Measurements from ENCODE around the gene TGFA. TPM values are rescaled to one million over a fixed set of nuclear protein-coding genes. Genes with fewer than 3 reads are reported as not detected.

The TGFA gene
- total RNA-seq, 1 experiment from 2014 or later, result 22.5 TPM

GRCh38 chr2:70560040-70560439 is 6.4 kb upstream of the TGFA start:
- H3K36me3 Mint-ChIP-seq (ENCODE audit: insufficient read depth, unreplicated experiment), result peaks cover 6% of the 10 kb centered on the region
- no peaks in the 10 kb centered on the region for H3K27me3 Mint-ChIP-seq (ENCODE audit: insufficient read depth, unreplicated experiment)
- no TSS peak for BruUV-seq (replicated peaks)
- TF ChIP-seq CTCF (IDR thresholded peaks at IDR 0.05; ENCODE audit: unreplicated experiment), result no peak
- peaks cover 11% of the 10 kb centered on the region for H3K4me1 Mint-ChIP-seq (ENCODE audit: insufficient read depth, unreplicated experiment)
- intact Hi-C loops (cut with micrococcal nuclease), result no loop called here
- no peak overlapping the region for H3K4me3 Mint-ChIP-seq (ENCODE audit: unreplicated experiment)
- DNase-seq (ENCODE audit: unreplicated experiment), result peak; percentile 41
- ChIA-PET CTCF (interaction anchor here (1.4 to 11.6 kb wide), 2 partner anchors 57 to 219 kb away, joined by 5 to 90 read pairs; no protein-coding TSS in a partner anchor), POLR2A (interaction anchor here (2.3 kb wide), 1 partner anchor 10 kb away, joined by 10 read pairs; no protein-coding TSS in a partner anchor)
- no peaks in the 10 kb centered on the region for H3K9me3 Mint-ChIP-seq (ENCODE audit: unreplicated experiment)
- no peak overlapping the region for H3K27ac Mint-ChIP-seq (ENCODE audit: low read depth, unreplicated experiment)

- no peak overlapping the region for H3K4me3 Mint-ChIP-seq (ENCODE audit: unreplicated experiment)
- no peak for DNase-seq (ENCODE audit: unreplicated experiment)
- ChIA-PET CTCF (interaction anchor here (0.6 to 11.6 kb wide), 6 partner anchors 11 to 254 kb away, joined by 3 to 90 read pairs (median 6); no protein-coding TSS in a partner anchor), POLR2A (interaction anchor here (0.7 to 2.0 kb wide), 6 partner anchors 12 to 265 kb away, joined by 3 to 17 read pairs (median 3); partner anchors contain the start of gene SNRPG)
- intact Hi-C loops (cut with micrococcal nuclease), result no loop called here
- BruUV-seq (replicated peaks), result no TSS peak
- H3K36me3 Mint-ChIP-seq (ENCODE audit: insufficient read depth, unreplicated experiment), result peaks cover 2% of the 10 kb centered on the region
- H3K27me3 Mint-ChIP-seq (ENCODE audit: insufficient read depth, unreplicated experiment), result no peaks in the 10 kb centered on the region
- H3K9me3 Mint-ChIP-seq (ENCODE audit: unreplicated experiment), result no peaks in the 10 kb centered on the region
- H3K27ac Mint-ChIP-seq (ENCODE audit: low read depth, unreplicated experiment), result no peak overlapping the region
- no peak for TF ChIP-seq CTCF (IDR thresholded peaks at IDR 0.05; ENCODE audit: unreplicated experiment)
- H3K4me1 Mint-ChIP-seq (ENCODE audit: insufficient read depth, unreplicated experiment), result peaks cover 11% of the 10 kb centered on the region
These were observed 4.7 kb upstream of the TGFA start for GRCh38 chr2:70558195-70558808.

GRCh38 chr2:70557171-70557838 is 3.7 kb upstream of the TGFA start:
- peaks cover 11% of the 10 kb centered on the region for H3K4me1 Mint-ChIP-seq (ENCODE audit: insufficient read depth, unreplicated experiment)
- intact Hi-C loops (cut with micrococcal nuclease), result no loop called here
- H3K27ac Mint-ChIP-seq (ENCODE audit: low read depth, unreplicated experiment), result no peak overlapping the region
- CTCF ChIA-PET, result interaction anchor here (0.7 to 11.6 kb wide), 10 partner anchors 12 to 254 kb away, joined by 4 to 90 read pairs (median 6); no protein-coding TSS in a partner anchor
- no TSS peak for BruUV-seq (replicated peaks)
- H3K36me3 Mint-ChIP-seq (ENCODE audit: insufficient read depth, unreplicated experiment), result no peaks in the 10 kb centered on the region
- DNase-seq (ENCODE audit: unreplicated experiment), result no peak
- no peaks in the 10 kb centered on the region for H3K9me3 Mint-ChIP-seq (ENCODE audit: unreplicated experiment)
- no peak overlapping the region for H3K4me3 Mint-ChIP-seq (ENCODE audit: unreplicated experiment)
- no peak for TF ChIP-seq CTCF (IDR thresholded peaks at IDR 0.05; ENCODE audit: unreplicated experiment)
- no peaks in the 10 kb centered on the region for H3K27me3 Mint-ChIP-seq (ENCODE audit: insufficient read depth, unreplicated experiment)
- POLR2A ChIA-PET, result interaction anchor here (0.7 to 2.0 kb wide), 5 partner anchors 13 to 60 kb away, joined by 3 to 17 read pairs (median 4); no protein-coding TSS in a partner anchor

- no peak for TF ChIP-seq CTCF (IDR thresholded peaks at IDR 0.05; ENCODE audit: unreplicated experiment)
- BruUV-seq (replicated peaks), result no TSS peak
- POLR2A ChIA-PET, result interaction anchor here (0.7 to 2.0 kb wide), 3 partner anchors 13 to 211 kb away, joined by 3 to 17 read pairs (median 4); no protein-coding TSS in a partner anchor
- H3K27me3 Mint-ChIP-seq (ENCODE audit: insufficient read depth, unreplicated experiment), result no peaks in the 10 kb centered on the region
- no peak overlapping the region for H3K27ac Mint-ChIP-seq (ENCODE audit: low read depth, unreplicated experiment)
- no peak overlapping the region for H3K4me3 Mint-ChIP-seq (ENCODE audit: unreplicated experiment)
- CTCF ChIA-PET, result interaction anchor here (0.6 to 11.6 kb wide), 8 partner anchors 13 to 1097 kb away, joined by 3 to 90 read pairs (median 4); no protein-coding TSS in a partner anchor
- no peaks in the 10 kb centered on the region for H3K36me3 Mint-ChIP-seq (ENCODE audit: insufficient read depth, unreplicated experiment)
- no peak for DNase-seq (ENCODE audit: unreplicated experiment)
- intact Hi-C loops (cut with micrococcal nuclease), result no loop called here
- no peaks in the 10 kb centered on the region for H3K9me3 Mint-ChIP-seq (ENCODE audit: unreplicated experiment)
- peaks cover 18% of the 10 kb centered on the region for H3K4me1 Mint-ChIP-seq (ENCODE audit: insufficient read depth, unreplicated experiment)
These were observed 3.0 kb upstream of the TGFA start for GRCh38 chr2:70556608-70557007.

Measured in MCF 10A (cell line).